Progenitor cell of endocrine pancreas (in vitro differentiated cells): ENCODE data around the gene C5orf47. TPM values are rescaled to one million over a fixed set of nuclear protein-coding genes. Genes with fewer than 3 reads are reported as not detected.

ENCODE experiments used
- DNase-seq: peaks from one replicate; pipeline ENCODE4 v3.0.0; 2021; ENCODE audit warnings: low spot score; ENCODE audit not compliant: unreplicated experiment
- H3K27ac Mint-ChIP-seq: 2 replicates; pipeline ENCODE4 v1.8.0; 2021; ENCODE audit warnings: mild to moderate bottlenecking, moderate library complexity, mixed read lengths
- H3K27me3 Mint-ChIP-seq: 2 replicates; pipeline ENCODE4 v1.8.0; 2021; ENCODE audit warnings: mixed read lengths
- H3K36me3 Mint-ChIP-seq: 2 replicates; pipeline ENCODE4 v1.8.0; 2022; ENCODE audit warnings: mixed read lengths; ENCODE audit not compliant: insufficient read depth
- H3K4me1 Mint-ChIP-seq: 2 replicates; pipeline ENCODE4 v1.8.0; 2021; ENCODE audit warnings: low read depth, mixed read lengths
- H3K4me3 Mint-ChIP-seq: 2 replicates; pipeline ENCODE4 v1.8.0; 2021; ENCODE audit warnings: low read depth, mild to moderate bottlenecking, moderate library complexity, mixed read lengths
- H3K9me3 Mint-ChIP-seq: 2 replicates; pipeline ENCODE4 v1.8.0; 2021; ENCODE audit warnings: low read depth, mixed read lengths
- CTCF ChIP-seq: fragments of 200-600 bp; sonication (generic); IDR thresholded peaks from one replicate; pipeline ENCODE4 v1.5.0; 2021; ENCODE audit warnings: antibody characterized with exemption, mild to moderate bottlenecking; ENCODE audit not compliant: unreplicated experiment
- total RNA-seq: library from RNA; stranded (reverse); gene quantifications from 2 replicates; pipeline ENCODE4 v1.2.1, GENCODE V29; 2021

The C5orf47 gene
- total RNA-seq, 1 donor from 2014 or later = not detected

- Mint-ChIP-seq H3K27me3 (no peaks in the 10 kb centered on the region), H3K36me3 (no peaks in the 10 kb centered on the region), H3K4me1 (no peaks in the 10 kb centered on the region), H3K27ac (no peak overlapping the region), H3K4me3 (no peak overlapping the region), H3K9me3 (peaks cover 12% of the 10 kb centered on the region)
- DNase-seq = no peak
- TF ChIP-seq CTCF = no peak
Measured at GRCh38 chr5:173981185-173981761, 7.7 kb upstream of the C5orf47 start.

- Mint-ChIP-seq H3K27me3 (no peaks in the 10 kb centered on the region), H3K27ac (no peak overlapping the region), H3K4me3 (no peak overlapping the region), H3K9me3 (peaks cover 5% of the 10 kb centered on the region), H3K4me1 (no peaks in the 10 kb centered on the region), H3K36me3 (no peaks in the 10 kb centered on the region)
- TF ChIP-seq CTCF = peak; percentile 57
- no peak for DNase-seq
Measured at GRCh38 chr5:173984218-173984617, 4.8 kb upstream of the C5orf47 start.

DNA sequence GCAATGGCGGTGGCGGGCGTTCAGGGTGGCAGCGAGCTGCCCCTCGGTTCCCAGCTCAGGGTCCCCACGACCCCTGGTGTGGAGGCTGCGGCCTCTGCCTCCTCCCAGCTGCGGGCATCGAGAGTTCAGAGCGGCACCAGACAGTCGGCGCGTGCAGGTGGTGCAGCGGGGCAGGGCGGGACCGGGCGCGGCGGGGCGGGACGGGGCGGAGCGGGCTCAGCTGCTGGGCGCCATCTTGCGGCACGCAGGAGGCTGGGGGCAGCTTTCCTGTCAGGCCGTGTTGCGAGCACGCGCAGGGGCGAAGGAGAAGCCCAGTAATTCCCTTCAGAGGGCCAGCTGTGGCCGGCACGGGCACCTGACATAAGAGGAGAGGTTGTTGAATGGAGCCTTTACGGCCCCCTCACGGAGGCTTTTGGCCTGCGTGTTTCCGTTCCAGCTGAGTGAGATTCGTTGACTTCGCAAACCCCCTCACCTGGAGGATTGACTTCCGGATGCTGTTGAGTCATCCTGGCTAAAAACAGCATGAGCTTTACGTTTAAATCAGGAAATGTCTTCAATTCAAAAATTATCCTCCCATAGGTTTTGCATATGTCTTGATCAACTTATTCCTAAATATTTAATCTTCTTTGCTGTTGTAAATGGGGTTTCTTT is 587 bp downstream of the C5orf47 start:
- Mint-ChIP-seq H3K27ac (no peak overlapping the region), H3K36me3 (no peaks in the 10 kb centered on the region), H3K27me3 (peaks cover 3% of the 10 kb centered on the region), H3K4me3 (no peak overlapping the region), H3K9me3 (peaks cover 7% of the 10 kb centered on the region), H3K4me1 (no peaks in the 10 kb centered on the region)
- DNase-seq = no peak
- TF ChIP-seq CTCF = no peak

DNA sequence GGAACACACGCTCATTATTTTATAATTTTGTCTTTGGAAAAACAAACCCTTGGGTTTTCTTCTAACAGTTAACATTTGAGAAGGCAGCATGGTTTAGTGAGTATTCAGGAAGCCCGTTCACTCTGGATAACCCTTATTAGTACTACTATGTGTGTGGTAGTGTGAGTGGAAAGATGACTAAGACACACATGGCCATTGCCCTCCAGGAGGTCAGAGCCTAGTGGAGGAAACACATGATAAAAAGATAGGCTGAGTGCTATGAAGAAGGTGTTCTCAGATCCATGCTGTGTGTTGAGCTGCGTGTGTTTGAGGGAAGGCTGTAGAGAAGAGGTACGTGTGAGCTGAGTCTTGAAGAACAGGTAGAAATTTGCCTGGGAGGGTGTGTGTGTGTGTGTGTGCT is 8.4 kb downstream of the C5orf47 start:
- Mint-ChIP-seq H3K27ac (no peak overlapping the region), H3K27me3 (peaks cover 21% of the 10 kb centered on the region), H3K36me3 (no peaks in the 10 kb centered on the region), H3K4me1 (no peaks in the 10 kb centered on the region), H3K4me3 (no peak overlapping the region), H3K9me3 (no peaks in the 10 kb centered on the region)
- DNase-seq = no peak
- TF ChIP-seq CTCF = no peak

- H3K27me3 Mint-ChIP-seq = peaks cover 27% of the 10 kb centered on the region
- TF ChIP-seq CTCF = no peak
Measured at GRCh38 chr5:173998531-173998930, 9.6 kb downstream of the C5orf47 start.

More at GRCh38 chr5:173998531-173998930, 9.6 kb downstream of the C5orf47 start:
- Mint-ChIP-seq H3K27ac (no peak overlapping the region), H3K36me3 (no peaks in the 10 kb centered on the region), H3K4me3 (no peak overlapping the region), H3K4me1 (no peaks in the 10 kb centered on the region), H3K9me3 (no peaks in the 10 kb centered on the region)
- DNase-seq = no peak
